ENCODE data around the gene RBSN.

The RBSN gene

DNA sequence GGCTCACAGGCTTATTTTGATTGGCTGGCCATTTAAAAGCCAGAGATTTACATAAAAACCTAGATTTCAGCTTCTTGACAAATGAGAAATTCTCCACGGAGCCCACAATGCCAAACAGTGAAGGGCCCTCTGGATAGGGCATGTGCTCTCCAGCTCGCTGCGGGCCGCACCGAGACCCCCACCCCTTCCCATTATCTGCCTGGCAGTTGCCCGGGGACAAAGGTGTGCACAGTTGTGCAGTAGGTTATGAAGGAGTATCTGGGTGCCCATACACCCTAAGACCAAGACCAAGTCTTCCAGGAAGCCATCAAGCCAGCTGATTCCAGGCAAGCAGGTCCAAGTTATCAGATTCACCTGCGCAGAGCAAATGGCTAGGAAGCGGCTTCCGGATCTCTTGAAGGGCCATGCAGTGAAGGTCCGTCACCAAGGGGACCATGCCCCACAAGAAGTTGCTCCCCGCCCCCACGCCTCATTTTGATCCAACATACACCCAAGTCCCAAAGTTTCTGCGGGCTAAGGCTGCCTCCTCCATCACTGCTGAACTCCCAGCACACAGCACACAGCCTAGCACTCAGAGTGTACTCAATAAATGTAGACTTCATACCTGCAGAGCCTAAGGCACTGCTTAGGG is 35.2 kb downstream of the RBSN start:
- Histone ChIP-seq H3K36me3 (ENCODE audit: low read length) (no peaks in the 10 kb centered on the region), H3K27ac (ENCODE audit: low read depth, low read length) (no peak overlapping the region), H3K4me2 (ENCODE audit: low read depth, low read length, poor library complexity, severe bottlenecking) (peak overlapping the region; percentile 66), H3K79me2 (ENCODE audit: insufficient read depth, low read length) (peaks cover 44% of the 10 kb centered on the region), H3K4me3 (ENCODE audit: insufficient read depth, low read length, poor library complexity, severe bottlenecking) (peak overlapping the region; percentile 99), H3K9me2 (replicated peaks; ENCODE audit: insufficient read depth, low read length) (no peaks in the 10 kb centered on the region), H3F3A (ENCODE audit: insufficient read depth) (0 out of 2 replicates have a peak, but pooled peaks cover 5% of the 10 kb centered on the region), H2AFZ (ENCODE audit: low read depth, low read length, severe bottlenecking) (no peak overlapping the region), H3K27me3 (ENCODE audit: low read length) (no peaks in the 10 kb centered on the region), H3K9ac (ENCODE audit: low read length) (peak overlapping the region; percentile 100), H4K20me1 (ENCODE audit: low read depth, low read length) (no peaks in the 10 kb centered on the region; the same call in 1 of the 2 replicates), H3K9me3 (ENCODE audit: insufficient read depth, low read length) (no peaks in the 10 kb centered on the region)
- TF ChIP-seq, protein P1, sequence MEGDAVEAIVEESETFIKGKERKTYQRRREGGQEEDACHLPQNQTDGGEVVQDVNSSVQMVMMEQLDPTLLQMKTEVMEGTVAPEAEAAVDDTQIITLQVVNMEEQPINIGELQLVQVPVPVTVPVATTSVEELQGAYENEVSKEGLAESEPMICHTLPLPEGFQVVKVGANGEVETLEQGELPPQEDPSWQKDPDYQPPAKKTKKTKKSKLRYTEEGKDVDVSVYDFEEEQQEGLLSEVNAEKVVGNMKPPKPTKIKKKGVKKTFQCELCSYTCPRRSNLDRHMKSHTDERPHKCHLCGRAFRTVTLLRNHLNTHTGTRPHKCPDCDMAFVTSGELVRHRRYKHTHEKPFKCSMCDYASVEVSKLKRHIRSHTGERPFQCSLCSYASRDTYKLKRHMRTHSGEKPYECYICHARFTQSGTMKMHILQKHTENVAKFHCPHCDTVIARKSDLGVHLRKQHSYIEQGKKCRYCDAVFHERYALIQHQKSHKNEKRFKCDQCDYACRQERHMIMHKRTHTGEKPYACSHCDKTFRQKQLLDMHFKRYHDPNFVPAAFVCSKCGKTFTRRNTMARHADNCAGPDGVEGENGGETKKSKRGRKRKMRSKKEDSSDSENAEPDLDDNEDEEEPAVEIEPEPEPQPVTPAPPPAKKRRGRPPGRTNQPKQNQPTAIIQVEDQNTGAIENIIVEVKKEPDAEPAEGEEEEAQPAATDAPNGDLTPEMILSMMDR (IDR thresholded peaks at IDR 0.05; ENCODE audit: insufficient read depth, low read length, poor library complexity, severe bottlenecking) = no peak
- no peak for TF ChIP-seq EZH2phosphoT487 (conservative IDR thresholded peaks at IDR 0.05; ENCODE audit: low read length)

DNA sequence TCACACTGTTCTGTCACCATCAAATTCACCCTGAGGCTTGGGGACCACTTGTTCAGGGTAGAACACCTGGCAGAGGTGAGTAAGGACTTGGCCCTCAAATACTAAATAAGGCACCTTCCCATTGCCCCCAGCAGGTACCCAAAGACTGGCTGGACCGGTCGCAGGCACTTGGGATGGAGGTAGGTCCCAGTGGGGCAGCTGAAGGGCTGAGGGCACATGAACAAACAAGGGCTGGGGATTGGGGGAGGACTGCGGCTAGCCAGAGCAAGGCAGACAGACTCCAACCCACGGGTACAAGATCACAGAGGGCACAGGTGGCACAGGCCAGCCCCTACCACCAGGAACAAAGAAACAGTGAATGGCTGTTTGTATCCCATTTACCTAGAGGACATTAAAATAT is 35.7 kb downstream of the RBSN start:
- Histone ChIP-seq H3K9me3 (ENCODE audit: insufficient read depth, low read length) (no peaks in the 10 kb centered on the region), H3K36me3 (ENCODE audit: low read length) (no peaks in the 10 kb centered on the region), H3K79me2 (ENCODE audit: insufficient read depth, low read length) (peaks cover 49% of the 10 kb centered on the region), H3K9me2 (replicated peaks; ENCODE audit: insufficient read depth, low read length) (no peaks in the 10 kb centered on the region), H3F3A (ENCODE audit: insufficient read depth) (0 out of 2 replicates have a peak, but pooled peaks cover 5% of the 10 kb centered on the region), H3K4me2 (ENCODE audit: low read depth, low read length, poor library complexity, severe bottlenecking) (peak overlapping the region; percentile 66), H3K4me3 (ENCODE audit: insufficient read depth, low read length, poor library complexity, severe bottlenecking) (peak overlapping the region; percentile 99), H3K27me3 (ENCODE audit: low read length) (no peaks in the 10 kb centered on the region), H4K20me1 (ENCODE audit: low read depth, low read length) (no peaks in the 10 kb centered on the region; the same call in 1 of the 2 replicates), H3K9ac (ENCODE audit: low read length) (peak overlapping the region; percentile 100; the same call in 1 of the 2 replicates), H3K27ac (ENCODE audit: low read depth, low read length) (no peak overlapping the region), H2AFZ (ENCODE audit: low read depth, low read length, severe bottlenecking) (no peak overlapping the region)
- no peak for TF ChIP-seq EZH2phosphoT487 (conservative IDR thresholded peaks at IDR 0.05; ENCODE audit: low read length)
- TF ChIP-seq, protein P1 (IDR thresholded peaks at IDR 0.05; ENCODE audit: insufficient read depth, low read length, poor library complexity, severe bottlenecking) = no peak

DNA sequence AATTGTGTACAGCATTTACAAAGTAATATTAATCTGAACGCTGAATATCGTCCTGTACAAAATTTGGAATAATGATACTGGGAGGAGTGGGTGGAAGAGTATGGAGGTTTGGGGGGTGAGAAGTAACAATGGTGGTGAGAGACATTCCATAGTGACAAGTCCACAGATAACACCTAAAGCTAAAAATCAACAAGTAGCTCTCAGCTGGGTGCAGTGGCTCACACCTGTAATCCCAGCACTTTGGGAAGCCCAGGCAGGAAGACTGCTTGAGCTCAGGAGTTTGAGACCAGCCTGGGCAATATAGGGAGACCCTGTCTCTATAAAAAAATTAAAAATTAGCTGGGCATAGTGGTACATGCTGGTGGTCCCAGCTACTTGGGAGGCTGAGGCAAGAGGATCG is 38.9 kb downstream of the RBSN start:
- Histone ChIP-seq H3K9me2 (replicated peaks; ENCODE audit: insufficient read depth, low read length) (no peaks in the 10 kb centered on the region), H3K9me3 (ENCODE audit: insufficient read depth, low read length) (no peaks in the 10 kb centered on the region), H3K9ac (ENCODE audit: low read length) (no peak overlapping the region), H4K20me1 (ENCODE audit: low read depth, low read length) (no peaks in the 10 kb centered on the region; the same call in 1 of the 2 replicates), H3K27ac (ENCODE audit: low read depth, low read length) (no peak overlapping the region), H3K79me2 (ENCODE audit: insufficient read depth, low read length) (peaks cover 80% of the 10 kb centered on the region), H3K36me3 (ENCODE audit: low read length) (peaks cover 9% of the 10 kb centered on the region; the same call in 1 of the 2 replicates), H3K27me3 (ENCODE audit: low read length) (no peaks in the 10 kb centered on the region), H3K4me2 (ENCODE audit: low read depth, low read length, poor library complexity, severe bottlenecking) (no peak overlapping the region), H3F3A (ENCODE audit: insufficient read depth) (no peaks in the 10 kb centered on the region), H3K4me3 (ENCODE audit: insufficient read depth, low read length, poor library complexity, severe bottlenecking) (no peak overlapping the region), H2AFZ (ENCODE audit: low read depth, low read length, severe bottlenecking) (no peak overlapping the region)
- TF ChIP-seq, protein P1 (IDR thresholded peaks at IDR 0.05; ENCODE audit: insufficient read depth, low read length, poor library complexity, severe bottlenecking) = no peak
- TF ChIP-seq EZH2phosphoT487 (conservative IDR thresholded peaks at IDR 0.05; ENCODE audit: low read length) = no peak

Measured in SU-DHL-6 (cell line).